Muscle of leg (tissue), 11 donors: ENCODE measurements around the gene TMEM108. TPM values are rescaled to one million over a fixed set of nuclear protein-coding genes. Genes with fewer than 3 reads are reported as not detected.

Experiments
- DNase-seq: peaks from one replicate; pipeline ENCODE4 v3.0.0; 2013
- H3K27ac ChIP-seq: one replicate; pipeline ENCODE4 v1.5.1; 2013; ENCODE audit warnings: mild to moderate bottlenecking, low read length, control low read depth
- H3K27me3 ChIP-seq: one replicate; pipeline ENCODE4 v1.6.1; 2013; ENCODE audit warnings: low read length; ENCODE audit not compliant: control insufficient read depth, insufficient read depth
- H3K36me3 ChIP-seq: one replicate; pipeline ENCODE4 v1.6.1; 2013; ENCODE audit warnings: low read length; ENCODE audit not compliant: control insufficient read depth, insufficient read depth
- H3K4me1 ChIP-seq: one replicate; pipeline ENCODE4 v1.6.1; 2013; ENCODE audit warnings: low read length; ENCODE audit not compliant: control insufficient read depth, insufficient read depth
- H3K4me3 ChIP-seq: one replicate; pipeline ENCODE4 v1.5.1; 2013; ENCODE audit warnings: low read length, control low read depth
- H3K9me3 ChIP-seq: replicated peaks from 2 replicates; pipeline ENCODE4 v1.6.1; 2013; ENCODE audit warnings: low read depth, low read length; ENCODE audit not compliant: control insufficient read depth
- WGBS: methylation state at CpG from one replicate; pipeline ENCODE4 v1.1.5; 2013; ENCODE audit warnings: missing lambda C conversion rate; ENCODE audit not compliant: insufficient coverage; 5-methylcytosine and 5-hydroxymethylcytosine counted together
- polyA plus RNA-seq, 8 donors: library from polyadenylated mRNA; unstranded; fragments of 120-200 nt; gene quantifications; one replicate each; pipeline versions ENCODE4 v1.2.1 to v1.2.3, GENCODE V29; 2013; ENCODE audit warnings: inconsistent platforms in 1 of 8, low replicate concordance in 1 of 8; ENCODE audit not compliant: insufficient read length in 8 of 8, insufficient read depth in 1 of 8
- total RNA-seq: library from RNA; stranded (reverse); fragments of 120-200 nt; gene quantifications from one replicate; pipeline ENCODE4 v1.2.4, GENCODE V29; 2013

Gene TMEM108
- total and polyA plus RNA-seq, 9 donors = 6.3 to 27.3 (median 17.4) TPM

GRCh38 chr3:133418361-133418760 lies 380.2 kb downstream of the TMEM108 start:
- Histone ChIP-seq H3K4me1 (peaks cover 3% of the 10 kb centered on the region), H3K9me3 (no peaks in the 10 kb centered on the region), H3K27ac (no peak overlapping the region), H3K27me3 (no peaks in the 10 kb centered on the region), H3K36me3 (no peaks in the 10 kb centered on the region), H3K4me3 (no peak overlapping the region)
- WGBS = 86% methylated on average over 6 of the region's 7 CpGs
- no peak for DNase-seq

- Histone ChIP-seq H3K27ac (no peak overlapping the region), H3K9me3 (no peaks in the 10 kb centered on the region), H3K4me1 (peaks cover 3% of the 10 kb centered on the region), H3K4me3 (no peak overlapping the region), H3K27me3 (no peaks in the 10 kb centered on the region), H3K36me3 (no peaks in the 10 kb centered on the region)
- WGBS = 84% methylated on average over 9 of the region's 15 CpGs
- no peak for DNase-seq
Observed at GRCh38 chr3:133419151-133419909, 381.1 kb downstream of the TMEM108 start.

- whole genome bisulfite sequencing = 60% methylated on average over 6 of the region's 9 CpGs
- Histone ChIP-seq H3K4me3 (no peak overlapping the region), H3K36me3 (no peaks in the 10 kb centered on the region), H3K4me1 (peaks cover 3% of the 10 kb centered on the region), H3K9me3 (no peaks in the 10 kb centered on the region), H3K27ac (no peak overlapping the region), H3K27me3 (no peaks in the 10 kb centered on the region)
- no peak for DNase-seq
Observed at GRCh38 chr3:133424937-133425869, 387.0 kb downstream of the TMEM108 start.

- no peak overlapping the region for H3K4me3 ChIP-seq
- 80% methylated on average over 2 of the region's 3 CpGs for WGBS
- peaks cover 3% of the 10 kb centered on the region for H3K4me1 ChIP-seq
- H3K27me3 ChIP-seq = no peaks in the 10 kb centered on the region
- no peaks in the 10 kb centered on the region for H3K36me3 ChIP-seq
- DNase-seq = no peak
- H3K27ac ChIP-seq = no peak overlapping the region
- no peaks in the 10 kb centered on the region for H3K9me3 ChIP-seq
Observed at GRCh38 chr3:133425898-133426297, 387.7 kb downstream of the TMEM108 start.

- Histone ChIP-seq H3K27ac (no peak overlapping the region), H3K9me3 (no peaks in the 10 kb centered on the region), H3K36me3 (no peaks in the 10 kb centered on the region), H3K27me3 (no peaks in the 10 kb centered on the region), H3K4me3 (no peak overlapping the region), H3K4me1 (peaks cover 3% of the 10 kb centered on the region)
- no peak for DNase-seq
- no CpG with 5 or more reads among the region's 2 CpGs for WGBS
Observed at GRCh38 chr3:133426721-133427120, 388.5 kb downstream of the TMEM108 start.

- H3K4me1 ChIP-seq = peaks cover 2% of the 10 kb centered on the region
- H3K4me3 ChIP-seq = no peak overlapping the region
- H3K36me3 ChIP-seq = no peaks in the 10 kb centered on the region
- no peak overlapping the region for H3K27ac ChIP-seq
- 38% methylated on average over 8 of the region's 12 CpGs for WGBS
- no peaks in the 10 kb centered on the region for H3K9me3 ChIP-seq
- no peaks in the 10 kb centered on the region for H3K27me3 ChIP-seq
- DNase-seq = peak; percentile 14
Observed at GRCh38 chr3:133428552-133428951, 390.4 kb downstream of the TMEM108 start.

GRCh38 chr3:133429063-133429462 lies 390.9 kb downstream of the TMEM108 start:
- no peak for DNase-seq
- no peaks in the 10 kb centered on the region for H3K36me3 ChIP-seq
- H3K27ac ChIP-seq = no peak overlapping the region
- H3K4me1 ChIP-seq = no peaks in the 10 kb centered on the region
- no peak overlapping the region for H3K4me3 ChIP-seq
- H3K27me3 ChIP-seq = no peaks in the 10 kb centered on the region
- no peaks in the 10 kb centered on the region for H3K9me3 ChIP-seq

- Histone ChIP-seq H3K27ac (no peak overlapping the region), H3K4me3 (no peak overlapping the region), H3K9me3 (no peaks in the 10 kb centered on the region), H3K36me3 (no peaks in the 10 kb centered on the region), H3K4me1 (peaks cover 5% of the 10 kb centered on the region), H3K27me3 (no peaks in the 10 kb centered on the region)
- 79% methylated on average over 1 of the region's 2 CpGs for WGBS
- DNase-seq = no peak
Observed at GRCh38 chr3:133439563-133439962, 401.4 kb downstream of the TMEM108 start.

- no peaks in the 10 kb centered on the region for H3K9me3 ChIP-seq
- no peak overlapping the region for H3K4me3 ChIP-seq
- H3K27ac ChIP-seq = peak overlapping the region; percentile 49
- no peaks in the 10 kb centered on the region for H3K36me3 ChIP-seq
- no CpG with 5 or more reads among the region's 2 CpGs for WGBS
- DNase-seq = peak; percentile 54
- H3K27me3 ChIP-seq = no peaks in the 10 kb centered on the region
- peaks cover 5% of the 10 kb centered on the region for H3K4me1 ChIP-seq
Observed at GRCh38 chr3:133440652-133441051, 402.5 kb downstream of the TMEM108 start.

- 62% methylated on average over 2 of the region's 3 CpGs for whole genome bisulfite sequencing
- H3K27ac ChIP-seq = no peak overlapping the region
- H3K36me3 ChIP-seq = no peaks in the 10 kb centered on the region
- H3K4me3 ChIP-seq = no peak overlapping the region
- DNase-seq = no peak
- H3K4me1 ChIP-seq = peaks cover 5% of the 10 kb centered on the region
- no peaks in the 10 kb centered on the region for H3K9me3 ChIP-seq
- no peaks in the 10 kb centered on the region for H3K27me3 ChIP-seq
Observed at GRCh38 chr3:133441867-133442270, 403.7 kb downstream of the TMEM108 start.
